ENCODE data around the gene LGI1.

- TF ChIP-seq CTCF (IDR thresholded peaks at IDR 0.05; ENCODE audit: insufficient read depth, low read length, poor library complexity, severe bottlenecking) (no peak), EZH2phosphoT487 (conservative IDR thresholded peaks at IDR 0.05; ENCODE audit: low read length) (no peak)
Measured at GRCh38 chr10:93712593-93712992, 45.1 kb upstream of the LGI1 start.

Measured in SU-DHL-6 (cell line).